A673 (cell line): ENCODE results near the gene CACNG8.

Experiments
- EZH2 ChIP-seq: fragments of 200-600 bp; sonication (generic); IDR thresholded peaks from 2 replicates; pipeline ENCODE4 v1.6.1; 2017; ENCODE audit warnings: borderline replicate concordance, low read depth, mild to moderate bottlenecking, mixed read lengths, antibody characterized with exemption, low read length; ENCODE audit not compliant: poor library complexity, severe bottlenecking
- TF ChIP-seq, protein P1 (sequence below): fragments of 300-800, 200-600 bp; sonication (generic); conservative IDR thresholded peaks from 2 replicates; pipeline ENCODE4 v1.5.1; 2017; ENCODE audit warnings: low read depth, mild to moderate bottlenecking, antibody characterized with exemption, low read length, moderate library complexity, mixed read lengths

DNA sequence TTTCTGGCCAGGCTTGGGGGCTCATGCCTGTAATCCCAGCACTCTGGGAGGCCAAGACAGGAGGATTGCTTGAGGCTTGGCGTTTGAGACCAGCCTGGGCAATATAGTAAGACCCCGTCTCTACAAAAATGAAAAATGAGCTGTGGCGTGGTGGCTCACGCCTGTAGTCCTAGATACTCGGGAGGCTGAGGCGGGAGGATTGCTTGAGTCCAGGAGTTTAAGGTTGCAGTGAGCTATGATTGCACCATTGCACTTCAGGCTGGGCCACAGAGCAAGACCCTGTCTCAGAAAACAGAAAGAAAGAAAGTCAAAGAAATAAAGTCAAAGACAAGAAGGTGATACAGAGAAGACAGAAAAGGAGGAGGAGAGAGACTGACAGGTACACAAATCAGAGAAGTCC, 26.2 kb downstream of the CACNG8 start:
- TF ChIP-seq, protein P1, sequence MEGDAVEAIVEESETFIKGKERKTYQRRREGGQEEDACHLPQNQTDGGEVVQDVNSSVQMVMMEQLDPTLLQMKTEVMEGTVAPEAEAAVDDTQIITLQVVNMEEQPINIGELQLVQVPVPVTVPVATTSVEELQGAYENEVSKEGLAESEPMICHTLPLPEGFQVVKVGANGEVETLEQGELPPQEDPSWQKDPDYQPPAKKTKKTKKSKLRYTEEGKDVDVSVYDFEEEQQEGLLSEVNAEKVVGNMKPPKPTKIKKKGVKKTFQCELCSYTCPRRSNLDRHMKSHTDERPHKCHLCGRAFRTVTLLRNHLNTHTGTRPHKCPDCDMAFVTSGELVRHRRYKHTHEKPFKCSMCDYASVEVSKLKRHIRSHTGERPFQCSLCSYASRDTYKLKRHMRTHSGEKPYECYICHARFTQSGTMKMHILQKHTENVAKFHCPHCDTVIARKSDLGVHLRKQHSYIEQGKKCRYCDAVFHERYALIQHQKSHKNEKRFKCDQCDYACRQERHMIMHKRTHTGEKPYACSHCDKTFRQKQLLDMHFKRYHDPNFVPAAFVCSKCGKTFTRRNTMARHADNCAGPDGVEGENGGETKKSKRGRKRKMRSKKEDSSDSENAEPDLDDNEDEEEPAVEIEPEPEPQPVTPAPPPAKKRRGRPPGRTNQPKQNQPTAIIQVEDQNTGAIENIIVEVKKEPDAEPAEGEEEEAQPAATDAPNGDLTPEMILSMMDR = no peak
- no peak for TF ChIP-seq EZH2
